HepG2 (cell line): ENCODE measurements around the gene GLRX2. TPM values are rescaled to one million over a fixed set of nuclear protein-coding genes. Genes with fewer than 3 reads are reported as not detected.

Experiments
- FOXK1 ChIP-seq: sonication (generic); formaldehyde crosslinking; IDR thresholded peaks from 2 replicates; pipeline ENCODE4 v1.4.0; 2020; ENCODE audit warnings: low read depth, missing genetic modification reagents, borderline replicate concordance
- HDAC6 ChIP-seq: fragments of 200-600 bp; sonication (generic); IDR thresholded peaks from 2 replicates; pipeline ENCODE4 v1.7.0; 2017; ENCODE audit warnings: mild to moderate bottlenecking, antibody characterized with exemption, low read length, low read depth
- KAT7 ChIP-seq: IDR thresholded peaks from 2 replicates; pipeline ENCODE4 v1.6.1; 2018; ENCODE audit warnings: borderline replicate concordance, missing compliant biosample characterization
- MBD4 ChIP-seq: IDR thresholded peaks from 2 replicates; pipeline ENCODE4 v1.6.1; 2012; ENCODE audit warnings: low read length, inconsistent platforms, borderline replicate concordance
- MTA1 ChIP-seq: sonication (generic); formaldehyde crosslinking; IDR thresholded peaks from 2 replicates; pipeline ENCODE4 v1.4.0; 2020; ENCODE audit warnings: missing genetic modification reagents, mild to moderate bottlenecking, borderline replicate concordance
- NFIC ChIP-seq: IDR thresholded peaks from 2 replicates; pipeline ENCODE4 v1.6.1; 2012; ENCODE audit warnings: mild to moderate bottlenecking, low read length, inconsistent platforms
- PAXIP1 ChIP-seq: sonication (generic); formaldehyde crosslinking; conservative IDR thresholded peaks from 2 replicates; pipeline ENCODE4 v1.4.0; 2020; ENCODE audit warnings: mild to moderate bottlenecking, missing genetic modification reagents, moderate library complexity
- RXRB ChIP-seq: IDR thresholded peaks from 2 replicates; pipeline ENCODE4 v1.6.1; 2016; ENCODE audit warnings: borderline replicate concordance, missing genetic modification reagents, missing compliant biosample characterization
- SALL1 ChIP-seq: sonication (generic); formaldehyde crosslinking; IDR thresholded peaks from 2 replicates; pipeline ENCODE4 v1.8.0; 2022; ENCODE audit warnings: mild to moderate bottlenecking, missing genetic modification reagents
- SRSF4 ChIP-seq: fragments of 200-400 bp; formaldehyde crosslinking; IDR thresholded peaks from one replicate; pipeline ENCODE4 v1.6.1; 2018; ENCODE audit warnings: mild to moderate bottlenecking, low read depth, low read length, moderate library complexity; ENCODE audit not compliant: poor library complexity, severe bottlenecking
- ZEB1 ChIP-seq: IDR thresholded peaks from 2 replicates; pipeline ENCODE4 v1.6.1; 2012; ENCODE audit warnings: mild to moderate bottlenecking, low read depth, inconsistent platforms; ENCODE audit not compliant: insufficient replicate concordance
- ZNF232 ChIP-seq: sonication (generic); formaldehyde crosslinking; IDR thresholded peaks from 2 replicates; pipeline ENCODE4 v1.4.0; 2020; ENCODE audit warnings: missing genetic modification reagents, borderline replicate concordance
- ZNF253 ChIP-seq: sonication (generic); formaldehyde crosslinking; IDR thresholded peaks from 2 replicates; pipeline ENCODE4 v1.8.0; 2022; ENCODE audit warnings: mild to moderate bottlenecking, missing genetic modification reagents, borderline replicate concordance
- ZNF33A ChIP-seq: sonication (generic); formaldehyde crosslinking; IDR thresholded peaks from 2 replicates; pipeline ENCODE4 v1.5.1; 2020; ENCODE audit warnings: missing genetic modification reagents, mild to moderate bottlenecking, moderate library complexity, borderline replicate concordance
- ZNF431 ChIP-seq: sonication (generic); formaldehyde crosslinking; IDR thresholded peaks from 2 replicates; pipeline ENCODE4 v1.9.0; 2022; ENCODE audit warnings: missing genetic modification reagents, low read depth, mild to moderate bottlenecking, borderline replicate concordance
- ZNF501 ChIP-seq: sonication (generic); formaldehyde crosslinking; IDR thresholded peaks from 2 replicates; pipeline ENCODE4 v1.5.1; 2020; ENCODE audit warnings: mild to moderate bottlenecking, moderate library complexity, missing genetic modification reagents
- ZNF547 ChIP-seq: sonication (generic); formaldehyde crosslinking; IDR thresholded peaks from 2 replicates; pipeline ENCODE4 v1.5.1; 2020; ENCODE audit warnings: mild to moderate bottlenecking, missing genetic modification reagents
- ZNF709 ChIP-seq: sonication (generic); formaldehyde crosslinking; IDR thresholded peaks from 2 replicates; pipeline ENCODE4 v1.5.0; 2020; ENCODE audit warnings: mild to moderate bottlenecking, missing genetic modification reagents
- ZNF776 ChIP-seq: sonication (generic); formaldehyde crosslinking; IDR thresholded peaks from 2 replicates; pipeline ENCODE4 v1.4.0; 2020; ENCODE audit warnings: mild to moderate bottlenecking, missing genetic modification reagents
- polyA plus RNA-seq, 8 experiments: library from polyadenylated mRNA; depleted of rRNA in 3 of 8; stranded (reverse) in 7 of 8; unstranded in 1 of 8; fragments of >200 nt; fragmentation: Illumina TruSeq in 4 of 8; extraction: Trizol in 4 of 8; gene quantifications; 2 replicates each; pipeline versions ENCODE4 v1.2.1 to v1.2.3, GENCODE V29; 2011 to 2016; ENCODE audit warnings: low read depth in 4 of 8, missing spikeins in 1 of 8, mixed read lengths in 1 of 8; ENCODE audit not compliant: insufficient read depth in 1 of 8
- total RNA-seq, 5 experiments: library from RNA; depleted of rRNA; stranded (reverse); fragments of >200 nt; fragmentation: Illumina TruSeq; extraction: Trizol; gene quantifications; 2 replicates each; pipeline ENCODE4 v1.2.3, GENCODE V29; 2016; ENCODE audit warnings: low read depth in 1 of 5
- TF ChIP-seq, protein P1 (sequence below): sonication (generic); formaldehyde crosslinking; IDR thresholded peaks from 2 replicates; pipeline ENCODE4 v1.5.0; 2020; ENCODE audit warnings: missing genetic modification reagents
- TF ChIP-seq, protein P2 (sequence below): IDR thresholded peaks from 2 replicates; pipeline ENCODE4 v1.6.1; 2018; ENCODE audit warnings: missing genetic modification reagents, mild to moderate bottlenecking, missing compliant biosample characterization

GLRX2 gene
- total and polyA plus RNA-seq, 2 of the 13 experiments (the other 11 are each of a cell fraction or from before 2014, with no cell fraction given): 11.9 to 39.0 TPM

GRCh38 chr1:193121616-193122593 lies 16.7 kb upstream of the GLRX2 start, which contains the start of gene CDC73 (continued):
- TF ChIP-seq, protein P1, sequence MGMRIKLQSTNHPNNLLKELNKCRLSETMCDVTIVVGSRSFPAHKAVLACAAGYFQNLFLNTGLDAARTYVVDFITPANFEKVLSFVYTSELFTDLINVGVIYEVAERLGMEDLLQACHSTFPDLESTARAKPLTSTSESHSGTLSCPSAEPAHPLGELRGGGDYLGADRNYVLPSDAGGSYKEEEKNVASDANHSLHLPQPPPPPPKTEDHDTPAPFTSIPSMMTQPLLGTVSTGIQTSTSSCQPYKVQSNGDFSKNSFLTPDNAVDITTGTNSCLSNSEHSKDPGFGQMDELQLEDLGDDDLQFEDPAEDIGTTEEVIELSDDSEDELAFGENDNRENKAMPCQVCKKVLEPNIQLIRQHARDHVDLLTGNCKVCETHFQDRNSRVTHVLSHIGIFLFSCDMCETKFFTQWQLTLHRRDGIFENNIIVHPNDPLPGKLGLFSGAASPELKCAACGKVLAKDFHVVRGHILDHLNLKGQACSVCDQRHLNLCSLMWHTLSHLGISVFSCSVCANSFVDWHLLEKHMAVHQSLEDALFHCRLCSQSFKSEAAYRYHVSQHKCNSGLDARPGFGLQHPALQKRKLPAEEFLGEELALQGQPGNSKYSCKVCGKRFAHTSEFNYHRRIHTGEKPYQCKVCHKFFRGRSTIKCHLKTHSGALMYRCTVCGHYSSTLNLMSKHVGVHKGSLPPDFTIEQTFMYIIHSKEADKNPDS: peak; percentile 92
- TF ChIP-seq RXRB (peak; percentile 79), HDAC6 (no peak), ZNF33A (CRISPR knock-in tag) (0 out of 2 replicates have a peak, but pooled peaks have one; percentile 32), ZNF776 (CRISPR knock-in tag) (peak; percentile 87), ZEB1 (peak; percentile 41), ZNF232 (CRISPR knock-in tag) (peak; percentile 55; the same call in 1 of the 2 replicates), ZNF709 (CRISPR knock-in tag) (peak; percentile 98), SRSF4 (no peak), ZNF431 (CRISPR knock-in tag) (no peak), NFIC (0 out of 2 replicates have a peak, but pooled peaks have one; percentile 27), ZNF501 (peak; percentile 98), SALL1 (CRISPR knock-in tag) (peak; percentile 98), FOXK1 (CRISPR knock-in tag) (peak; percentile 64; the same call in 1 of the 2 replicates), MTA1 (peak; percentile 92; the same call in 1 of the 2 replicates), ZNF547 (peak; percentile 65; the same call in 1 of the 2 replicates), PAXIP1 (CRISPR knock-in tag) (peak; percentile 63), MBD4 (no peak), ZNF253 (CRISPR knock-in tag) (no peak; the same call in 1 of the 2 replicates), KAT7 (peak; percentile 96)
- TF ChIP-seq, protein P2, sequence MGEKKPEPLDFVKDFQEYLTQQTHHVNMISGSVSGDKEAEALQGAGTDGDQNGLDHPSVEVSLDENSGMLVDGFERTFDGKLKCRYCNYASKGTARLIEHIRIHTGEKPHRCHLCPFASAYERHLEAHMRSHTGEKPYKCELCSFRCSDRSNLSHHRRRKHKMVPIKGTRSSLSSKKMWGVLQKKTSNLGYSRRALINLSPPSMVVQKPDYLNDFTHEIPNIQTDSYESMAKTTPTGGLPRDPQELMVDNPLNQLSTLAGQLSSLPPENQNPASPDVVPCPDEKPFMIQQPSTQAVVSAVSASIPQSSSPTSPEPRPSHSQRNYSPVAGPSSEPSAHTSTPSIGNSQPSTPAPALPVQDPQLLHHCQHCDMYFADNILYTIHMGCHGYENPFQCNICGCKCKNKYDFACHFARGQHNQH (CRISPR knock-in tag): peak; percentile 97
